IMR-90 (cell line): ENCODE results near the gene OR5L2. TPM values are rescaled to one million over a fixed set of nuclear protein-coding genes. Genes with fewer than 3 reads are reported as not detected.

Source experiments
- ATAC-seq: fragments of 200-7000 bp; cut with Tn5 transposase; 2 replicates; pipeline ENCODE4 v1.9.1; 2020; ENCODE audit warnings: low read depth, mild to moderate bottlenecking, moderate library complexity
- Bru-seq: library from RNA; stranded (reverse); fragments of 400-500 nt; gene quantifications from one replicate; lab custom pipeline; 2021; lab: Mats Ljungman, UMichigan
- BruChase-seq, 2 experiments: library from RNA; stranded (reverse); fragments of 400-500 nt; gene quantifications; one replicate each; lab custom pipeline; 2021; lab: Mats Ljungman, UMichigan
- BruUV-seq: library from RNA; stranded (reverse); fragments of 400-500 nt; replicated peaks from 2 replicates; lab custom pipeline; 2021; lab: Mats Ljungman, UMichigan
- CTCF ChIA-PET: fragments of 300-600 bp; formaldehyde crosslinking; extraction: SDS; loops from one replicate; lab custom pipeline; 2021; ENCODE audit warnings: antibody characterized with exemption; lab: Yijun Ruan, JAX
- POLR2A ChIA-PET: fragments of 300-600 bp; sonication (Branson Sonifier 250); formaldehyde crosslinking; loops from one replicate; lab custom pipeline; 2022; ENCODE audit warnings: antibody characterized with exemption; ENCODE audit not compliant: unreplicated experiment; lab: Charles Lee
- DNase-seq: peaks from one replicate; pipeline ENCODE4 v3.0.0; 2013
- H2AFZ ChIP-seq: replicated peaks from 2 replicates; pipeline ENCODE3; 2013; ENCODE audit warnings: low read length, mild to moderate bottlenecking; ENCODE audit not compliant: poor library complexity
- H2AK5ac ChIP-seq: 2 replicates; pipeline ENCODE4 v1.6.1; 2013; ENCODE audit warnings: low read depth, low read length, inconsistent platforms
- H2AK9ac ChIP-seq: replicated peaks from 2 replicates; pipeline ENCODE3; 2013; ENCODE audit warnings: mild to moderate bottlenecking, low read depth, low read length, moderate library complexity; ENCODE audit not compliant: poor library complexity
- H2BK120ac ChIP-seq: 2 replicates; pipeline ENCODE4 v1.6.1; 2013; ENCODE audit warnings: low read depth, low read length, inconsistent platforms
- H2BK15ac ChIP-seq: 3 replicates; pipeline ENCODE4 v1.6.1; 2013; ENCODE audit warnings: low read depth, low read length, inconsistent platforms
- H2BK20ac ChIP-seq: 2 replicates; pipeline ENCODE4 v1.6.1; 2013; ENCODE audit warnings: low read depth, mild to moderate bottlenecking, inconsistent platforms, low read length, moderate library complexity
- H2BK5ac ChIP-seq: 2 replicates; pipeline ENCODE4 v1.6.1; 2013; ENCODE audit warnings: mild to moderate bottlenecking, low read depth, low read length, inconsistent platforms; ENCODE audit not compliant: poor library complexity, severe bottlenecking
- H3K14ac ChIP-seq: replicated peaks from 2 replicates; pipeline ENCODE4 v1.6.1; 2013; ENCODE audit warnings: low read depth, low read length, inconsistent platforms
- H3K18ac ChIP-seq: 2 replicates; pipeline ENCODE4 v1.6.1; 2013; ENCODE audit warnings: low read depth, low read length, control low read depth
- H3K23ac ChIP-seq: 2 replicates; pipeline ENCODE4 v1.6.1; 2013; ENCODE audit warnings: low read depth, low read length, inconsistent platforms
- H3K27ac ChIP-seq: 2 replicates; pipeline ENCODE4 v1.5.1; 2013; ENCODE audit warnings: mild to moderate bottlenecking, control low read depth, low read length; ENCODE audit not compliant: insufficient read depth
- H3K27me3 ChIP-seq: 2 replicates; pipeline ENCODE4 v1.6.1; 2013; ENCODE audit warnings: low read length; ENCODE audit not compliant: control insufficient read depth, insufficient read depth
- H3K36me3 ChIP-seq: 2 replicates; pipeline ENCODE4 v1.6.1; 2013; ENCODE audit warnings: low read length, mixed read lengths; ENCODE audit not compliant: control insufficient read depth, insufficient read depth
- H3K4ac ChIP-seq: 2 replicates; pipeline ENCODE4 v1.6.1; 2013; ENCODE audit warnings: low read depth, low read length, inconsistent platforms
- H3K4me1 ChIP-seq: 2 replicates; pipeline ENCODE4 v1.6.1; 2013; ENCODE audit warnings: low read length, mixed read lengths; ENCODE audit not compliant: control insufficient read depth, insufficient read depth
- H3K4me2 ChIP-seq: 2 replicates; pipeline ENCODE4 v1.6.1; 2013; ENCODE audit warnings: low read depth, mild to moderate bottlenecking, control low read depth, low read length, moderate library complexity
- H3K4me3 ChIP-seq: 2 replicates; pipeline ENCODE4 v1.5.1; 2013; ENCODE audit warnings: low read depth, mild to moderate bottlenecking, control low read depth, low read length, moderate library complexity; ENCODE audit not compliant: insufficient read depth
- H3K56ac ChIP-seq: 2 replicates; pipeline ENCODE4 v1.6.1; 2013; ENCODE audit warnings: low read length, inconsistent platforms; ENCODE audit not compliant: insufficient read depth; ENCODE audit errors: extremely low read depth
- H3K79me1 ChIP-seq, 2 experiments: 2 replicates each; pipeline ENCODE4 v1.6.1; 2013; ENCODE audit warnings: low read length in 2 of 2, inconsistent platforms in 1 of 2, low read depth in 1 of 2
- H3K9ac ChIP-seq: 2 replicates; pipeline ENCODE4 v1.6.1; 2013; ENCODE audit warnings: low read depth, low read length, control low read depth
- H3K9me1 ChIP-seq: 2 replicates; pipeline ENCODE4 v1.6.1; 2013; ENCODE audit warnings: low read length, inconsistent platforms; ENCODE audit not compliant: insufficient read depth
- H3K9me3 ChIP-seq: 2 replicates; pipeline ENCODE4 v1.6.1; 2013; ENCODE audit warnings: low read length; ENCODE audit not compliant: control insufficient read depth, insufficient read depth
- H4K20me1 ChIP-seq: 2 replicates; pipeline ENCODE4 v1.6.1; 2013; ENCODE audit warnings: low read length, inconsistent platforms; ENCODE audit not compliant: insufficient read depth
- H4K5ac ChIP-seq: 2 replicates; pipeline ENCODE4 v1.6.1; 2013; ENCODE audit warnings: mild to moderate bottlenecking, low read depth, low read length, control low read depth
- H4K8ac ChIP-seq, 2 experiments: 2 replicates each; pipeline ENCODE4 v1.6.1; 2013; ENCODE audit warnings: low read depth in 2 of 2, low read length in 2 of 2, control low read depth in 1 of 2, inconsistent platforms in 1 of 2
- H4K91ac ChIP-seq: 2 replicates; pipeline ENCODE4 v1.6.1; 2013; ENCODE audit warnings: low read depth, low read length, inconsistent platforms; ENCODE audit not compliant: insufficient read depth
- CHD1 ChIP-seq: IDR thresholded peaks from 2 replicates; pipeline ENCODE4 v1.6.1; 2012; ENCODE audit warnings: low read depth, low read length, improper control_type of control experiment
- CTCF ChIP-seq: conservative IDR thresholded peaks from 2 replicates; pipeline ENCODE4 v1.5.1; 2012; ENCODE audit warnings: mild to moderate bottlenecking, low read depth, low read length, improper control_type of control experiment
- MAZ ChIP-seq: IDR thresholded peaks from 2 replicates; pipeline ENCODE4 v1.6.1; 2012; ENCODE audit warnings: low read depth, mild to moderate bottlenecking, low read length, improper control_type of control experiment, moderate library complexity, borderline replicate concordance
- MXI1 ChIP-seq: IDR thresholded peaks from 2 replicates; pipeline ENCODE4 v1.6.1; 2012; ENCODE audit warnings: low read depth, mild to moderate bottlenecking, low read length, moderate library complexity, borderline replicate concordance
- NFE2L2 ChIP-seq: fragments of 150-350 bp; IDR thresholded peaks from 2 replicates; pipeline ENCODE4 v1.6.1; 2016; ENCODE audit warnings: low read depth, mild to moderate bottlenecking, low read length
- RAD21 ChIP-seq: IDR thresholded peaks from 2 replicates; pipeline ENCODE4 v1.6.1; 2012; ENCODE audit warnings: low read length, improper control_type of control experiment
- RCOR1 ChIP-seq: IDR thresholded peaks from 2 replicates; pipeline ENCODE4 v1.6.1; 2012; ENCODE audit warnings: mild to moderate bottlenecking, low read length, improper control_type of control experiment; ENCODE audit not compliant: insufficient replicate concordance
- RFX5 ChIP-seq: IDR thresholded peaks from 2 replicates; pipeline ENCODE4 v1.8.0; 2012; ENCODE audit warnings: low read depth, mild to moderate bottlenecking, low read length, moderate library complexity
- dilution Hi-C: fragments of 300-500 bp; cut with HindIII; formaldehyde crosslinking; loops from one replicate; pipeline ENCODE4 v1.14.3; 2018; ENCODE audit warnings: low sequenced_read_pairs; ENCODE audit not compliant: unreplicated experiment
- in situ Hi-C: fragments of 300-500 bp; cut with MboI; formaldehyde crosslinking; loops from 3 replicates; pipeline ENCODE4 v1.14.3; 2019; ENCODE audit warnings: low sequenced_read_pairs, inconsistent platforms, mixed read lengths
- intact Hi-C: fragments of 100-400 bp; cut with micrococcal nuclease; formaldehyde crosslinking; loops from 2 replicates; pipeline ENCODE4 v1.10.0; 2022
- long read RNA-seq: library from polyadenylated mRNA; unstranded; transcript quantifications from one replicate; pipeline ENCODE4 v2.0.0, GENCODE V29; 2021; ENCODE audit not compliant: unreplicated experiment
- polyA plus RNA-seq, 3 experiments: library from polyadenylated mRNA; depleted of rRNA; stranded (reverse); fragments of >200 nt; gene quantifications; 2 replicates each; pipeline ENCODE4 v1.2.3, GENCODE V29; 2012; ENCODE audit warnings: low replicate concordance in 1 of 3
- total RNA-seq: library from RNA; depleted of rRNA; stranded (reverse); fragments of >200 nt; gene quantifications from 2 replicates; pipeline ENCODE4 v1.2.3, GENCODE V29; 2012; rRNA removed

Gene OR5L2
- total RNA-seq (not detected in 2 replicates), polyA plus RNA-seq (2012; rRNA removed) (not detected in 2 replicates), Bru-seq, nascent RNA (not detected), BruChase-seq, experiment 1, labeled RNA remaining after a 6-hour chase (not detected), BruChase-seq, experiment 2, labeled RNA remaining after a 2-hour chase (not detected)
- polyA plus RNA-seq (2012; cell fraction: cytosol; rRNA removed) = not detected in 2 replicates
- not detected in 2 replicates for polyA plus RNA-seq (2012; cell fraction: nucleus; rRNA removed; ENCODE audit: low replicate concordance)
- long read RNA-seq = 0 reads

DNA sequence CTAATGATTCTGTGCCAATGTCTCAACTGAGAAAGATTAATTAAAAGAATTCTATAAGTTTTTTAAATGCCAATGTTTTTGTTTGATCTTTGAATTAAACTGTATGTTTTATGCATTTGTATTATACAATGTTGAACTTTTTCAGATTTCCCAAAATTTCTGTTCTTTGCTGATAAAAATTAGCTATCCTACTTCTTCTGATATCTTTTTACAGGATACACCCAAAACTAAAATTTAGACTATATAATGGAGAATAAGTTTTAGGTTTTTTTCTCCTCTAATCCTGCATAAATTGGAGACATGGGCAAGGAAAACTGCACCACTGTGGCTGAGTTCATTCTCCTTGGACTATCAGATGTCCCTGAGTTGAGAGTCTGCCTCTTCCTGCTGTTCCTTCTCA lies at the start of gene OR5L2:
Gene OR5L2 (plus strand): TSS at position 301 of the 400 bp plus-strand sequence. CDS start 0 bp downstream, at position 301.
- DNase-seq = no peak
- Histone ChIP-seq H3K4me1 (no peaks in the 10 kb centered on the region), H3K18ac (no peak within 1 kb of the TSS), H3K14ac (no peak within 1 kb of the TSS), H3K23ac (no peak within 1 kb of the TSS), H3K36me3 (no peaks in the 10 kb centered on the region), H2BK20ac (no peak within 1 kb of the TSS), H4K91ac (no peak within 1 kb of the TSS), H3K4me2 (no peak within 1 kb of the TSS), H3K27me3 (no peaks in the 10 kb centered on the region), H2BK15ac (no peak within 1 kb of the TSS), H3K4ac (no peak within 1 kb of the TSS), H4K8ac (no peak within 1 kb of the TSS), H3K27ac (no peak within 1 kb of the TSS), H2BK5ac (no peak within 1 kb of the TSS), H2AFZ (no peak within 1 kb of the TSS), H3K9ac (no peak within 1 kb of the TSS), H4K20me1 (no peaks in the 10 kb centered on the region), H2BK120ac (no peak within 1 kb of the TSS), H3K9me1 (no peaks in the 10 kb centered on the region), H2AK5ac (no peak within 1 kb of the TSS), H3K9me3 (peaks cover 8% of the 10 kb centered on the region), H3K79me1 (no peaks in the 10 kb centered on the region), H3K4me3 (no peak within 1 kb of the TSS), H3K56ac (no peak within 1 kb of the TSS), H4K5ac (no peak within 1 kb of the TSS), H2AK9ac (no peak within 1 kb of the TSS)
- dilution Hi-C loops = no loop called here
- in situ Hi-C loops = no loop called here
- BruUV-seq = no TSS peak
- TF ChIP-seq RAD21 = no peak
- no peak for TF ChIP-seq MAZ
- no peak for TF ChIP-seq RCOR1
- no peak for TF ChIP-seq RFX5
- no peak for TF ChIP-seq CTCF
- no peak for TF ChIP-seq CHD1
- TF ChIP-seq NFE2L2 = no peak
- TF ChIP-seq MXI1 = no peak
- POLR2A ChIA-PET = no interaction called here
- CTCF ChIA-PET = no interaction called here
- no peak for ATAC-seq
- intact Hi-C loops = no loop called here
